ENCODE data around the gene USP17L22. TPM values are rescaled to one million over a fixed set of nuclear protein-coding genes. Genes with fewer than 3 reads are reported as not detected.

The USP17L22 gene
- total RNA-seq, 2 donors from 2014 or later = not detected

Other genes with a start within 250 kb of the USP17L22 start
- not detected for gene FAM90A26, start 97.2 kb upstream of the USP17L22 start, total RNA-seq
- not detected for gene USP17L10, start 57.0 kb upstream of the USP17L22 start, total RNA-seq
- gene USP17L11, start 52.2 kb upstream of the USP17L22 start, total RNA-seq = not detected
- gene USP17L12, start 47.5 kb upstream of the USP17L22 start, total RNA-seq = not detected
- not detected for gene USP17L13, start 42.7 kb upstream of the USP17L22 start, total RNA-seq
- gene USP17L15, start 33.2 kb upstream of the USP17L22 start, total RNA-seq = not detected
- gene USP17L17, start 23.7 kb upstream of the USP17L22 start, total RNA-seq = not detected
- gene USP17L18, start 19.0 kb upstream of the USP17L22 start, total RNA-seq = not detected
- not detected for gene USP17L19, start 14.2 kb upstream of the USP17L22 start, total RNA-seq
- not detected for gene USP17L20, start 9.5 kb upstream of the USP17L22 start, total RNA-seq
- gene USP17L21, start 4.7 kb upstream of the USP17L22 start, total RNA-seq = not detected
- gene USP17L24, start 57.5 kb downstream of the USP17L22 start, total RNA-seq = not detected
- not detected for gene USP17L25, start 62.3 kb downstream of the USP17L22 start, total RNA-seq
- not detected for gene USP17L26, start 67.0 kb downstream of the USP17L22 start, total RNA-seq
- not detected for gene USP17L5, start 71.8 kb downstream of the USP17L22 start, total RNA-seq
- gene USP17L27, start 76.5 kb downstream of the USP17L22 start, total RNA-seq = not detected
- gene USP17L28, start 81.3 kb downstream of the USP17L22 start, total RNA-seq = not detected
- not detected for gene USP17L29, start 86.0 kb downstream of the USP17L22 start, total RNA-seq
- gene USP17L30, start 95.5 kb downstream of the USP17L22 start, total RNA-seq = not detected
- gene DEFB131A, start 176.8 kb downstream of the USP17L22 start, total RNA-seq = not detected